ENCODE measurements around the gene LRSAM1.

LRSAM1 gene

GRCh38 chr9:127534250-127534906 lies 83.1 kb downstream of the LRSAM1 start:
- no peak for DNase-seq (ENCODE audit: low read depth in 2 of 2)

GRCh38 chr9:127534931-127535330 lies 83.6 kb downstream of the LRSAM1 start:
- DNase-seq (ENCODE audit: low read depth in 2 of 2) = no peak

GRCh38 chr9:127535396-127535795 lies 84.1 kb downstream of the LRSAM1 start:
- DNase-seq (ENCODE audit: low read depth in 2 of 2) = no peak

GRCh38 chr9:127535834-127536233 lies 84.5 kb downstream of the LRSAM1 start:
- no peak for DNase-seq (ENCODE audit: low read depth in 2 of 2)

- DNase-seq (ENCODE audit: low read depth in 2 of 2) = no peak
Observed at GRCh38 chr9:127536499-127536898, 85.2 kb downstream of the LRSAM1 start.

- DNase-seq (ENCODE audit: low read depth in 2 of 2) = no peak
Observed at GRCh38 chr9:127537014-127537413, 85.7 kb downstream of the LRSAM1 start.

GRCh38 chr9:127537792-127538191 lies 86.5 kb downstream of the LRSAM1 start:
- no peak for DNase-seq (ENCODE audit: low read depth in 2 of 2)

GRCh38 chr9:127538849-127539258 lies 87.5 kb downstream of the LRSAM1 start:
- no peak for DNase-seq (ENCODE audit: low read depth in 2 of 2)

- DNase-seq (ENCODE audit: low read depth in 2 of 2) = no peak
Observed at GRCh38 chr9:127539259-127539981, 88.1 kb downstream of the LRSAM1 start.

- DNase-seq (ENCODE audit: low read depth in 2 of 2) = no peak
Observed at GRCh38 chr9:127539982-127540663, 88.8 kb downstream of the LRSAM1 start.

GRCh38 chr9:127540664-127541041 lies 89.3 kb downstream of the LRSAM1 start:
- no peak for DNase-seq (ENCODE audit: low read depth in 2 of 2)

- no peak for DNase-seq (ENCODE audit: low read depth in 2 of 2)
Observed at GRCh38 chr9:127541176-127541575, 89.9 kb downstream of the LRSAM1 start.

GRCh38 chr9:127541865-127542264 lies 90.6 kb downstream of the LRSAM1 start:
- no peak for DNase-seq (ENCODE audit: low read depth in 2 of 2)

- DNase-seq (ENCODE audit: low read depth in 2 of 2) = no peak
Observed at GRCh38 chr9:127543221-127543620, 91.9 kb downstream of the LRSAM1 start.

- DNase-seq (ENCODE audit: low read depth in 2 of 2) = no peak
Observed at GRCh38 chr9:127543973-127544533, 92.7 kb downstream of the LRSAM1 start.

- no peak for DNase-seq (ENCODE audit: low read depth in 2 of 2)
Observed at GRCh38 chr9:127545196-127546124, 94.2 kb downstream of the LRSAM1 start.

GRCh38 chr9:127546125-127546832 lies 95.0 kb downstream of the LRSAM1 start:
- no peak for DNase-seq (ENCODE audit: low read depth in 2 of 2)

- DNase-seq (ENCODE audit: low read depth in 2 of 2) = no peak
Observed at GRCh38 chr9:127548352-127548881, 97.1 kb downstream of the LRSAM1 start.

- DNase-seq (ENCODE audit: low read depth in 2 of 2) = no peak
Observed at GRCh38 chr9:127549218-127549617, 97.9 kb downstream of the LRSAM1 start.

GRCh38 chr9:127549751-127550150 lies 98.4 kb downstream of the LRSAM1 start:
- no peak for DNase-seq (ENCODE audit: low read depth in 2 of 2)

- no peak for DNase-seq (ENCODE audit: low read depth in 2 of 2)
Observed at GRCh38 chr9:127550282-127550681, 99.0 kb downstream of the LRSAM1 start.
